Measurements from ENCODE around the gene RNASEH1.
"Not testable (repeated sequence)": the region's sequence is repeated elsewhere in the genome, so short reads cannot be mapped to it uniquely, and the experiment has no call there.

Gene RNASEH1

DNA sequence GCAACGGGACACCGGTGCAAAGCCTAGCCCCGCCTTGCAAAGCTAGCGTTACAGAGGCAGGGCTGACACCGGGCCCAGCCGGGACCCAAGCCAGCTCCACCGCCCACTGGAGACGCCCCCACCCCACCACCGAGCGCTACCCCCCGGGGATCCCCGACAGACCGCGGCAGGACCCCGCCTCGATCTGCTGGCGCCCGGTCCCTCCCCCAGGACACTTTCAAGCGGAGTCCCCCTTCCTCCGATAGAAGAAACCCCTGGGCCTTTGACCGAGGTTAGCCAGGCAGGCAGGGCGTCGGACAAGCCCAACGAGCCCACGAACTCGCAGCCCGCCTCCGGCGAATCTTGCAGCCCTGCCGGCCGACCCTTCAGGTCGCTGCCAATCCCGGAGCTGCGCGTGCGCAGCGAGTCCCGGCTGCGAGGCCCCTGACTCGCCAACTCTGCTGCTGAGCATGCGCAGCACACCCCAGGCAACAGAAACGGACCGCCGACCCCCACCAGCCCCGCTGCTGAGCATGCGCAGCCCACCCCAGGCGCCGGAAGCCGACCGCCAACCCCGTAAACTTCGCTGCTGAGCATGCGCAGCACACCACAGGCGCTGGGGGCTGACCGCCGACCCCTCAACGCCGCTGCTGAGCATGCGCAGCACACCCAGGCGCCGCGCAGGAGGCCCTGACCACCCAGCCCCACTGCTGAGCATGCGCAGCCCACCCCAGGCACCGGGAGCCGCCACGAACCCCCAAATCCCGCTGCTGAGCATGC, 39.5 kb downstream of the RNASEH1 start:
- peak; percentile 98 for DNase-seq (ENCODE audit: low spot score)

DNA sequence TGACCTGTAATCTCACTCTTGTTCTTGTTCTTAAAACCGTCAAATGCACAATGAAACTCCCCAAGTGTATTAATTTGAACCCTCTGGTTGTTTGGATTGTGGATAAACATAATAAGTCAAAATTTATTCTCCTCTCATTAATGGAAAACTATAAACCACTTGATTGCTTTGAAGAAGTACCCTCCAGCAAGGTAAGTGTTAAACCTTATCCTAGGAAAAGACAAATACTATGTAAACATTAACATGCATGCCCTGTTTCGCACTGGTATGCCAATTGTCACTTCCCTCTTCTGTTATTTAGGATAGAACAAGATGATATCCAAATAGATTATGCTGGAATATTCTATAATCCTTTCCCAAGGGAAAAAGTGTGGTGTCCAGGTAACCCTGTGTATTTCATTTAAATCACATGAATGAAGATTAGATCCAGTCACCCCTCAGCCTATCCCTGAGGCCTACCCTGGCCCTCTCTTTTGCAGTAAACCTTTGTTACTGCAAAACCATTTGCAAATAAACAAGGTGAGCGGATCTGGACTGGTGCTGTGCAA, 40.1 kb downstream of the RNASEH1 start:
- no peak for DNase-seq (ENCODE audit: low spot score)

DNA sequence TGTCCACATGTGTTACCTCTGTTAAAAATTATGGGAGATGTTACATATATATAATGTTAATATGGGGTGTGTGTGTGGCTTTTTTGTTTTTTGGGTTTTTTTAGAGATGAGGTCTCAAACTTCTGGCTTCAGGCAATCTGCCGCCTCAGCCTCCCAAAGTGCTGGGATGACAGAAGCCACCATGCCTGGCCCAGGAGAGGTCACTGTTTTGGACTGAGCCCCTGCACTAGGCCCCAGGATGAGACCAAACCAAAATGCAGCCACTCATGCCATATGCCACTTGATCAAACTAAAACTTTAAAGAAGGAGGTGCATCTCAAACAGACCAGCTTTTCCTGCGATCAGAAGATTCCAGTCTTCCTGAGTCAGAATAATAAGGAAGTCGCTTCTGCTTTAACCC, 41.3 kb downstream of the RNASEH1 start:
- DNase-seq (ENCODE audit: low spot score), result no peak

DNA sequence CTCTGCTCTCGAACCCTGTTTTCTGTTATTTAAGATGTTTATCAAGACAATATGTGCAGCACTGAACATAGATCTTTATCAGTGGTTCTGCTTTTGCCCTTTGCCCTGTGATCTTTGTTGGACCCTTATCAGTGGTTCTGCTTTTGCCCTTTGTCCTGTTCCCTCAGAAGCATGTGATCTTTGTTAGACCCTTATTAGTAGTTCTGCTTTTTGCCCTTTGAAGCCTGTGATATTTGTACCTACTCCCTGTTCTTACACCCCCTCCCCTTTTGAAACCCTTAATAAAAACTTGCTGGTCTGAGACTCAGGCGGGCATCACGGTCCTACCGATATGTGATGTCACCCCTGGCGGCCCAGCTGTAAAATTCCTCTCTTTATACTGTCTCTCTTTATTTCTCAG, 42.7 kb downstream of the RNASEH1 start:
- not testable (repeated sequence) for DNase-seq (ENCODE audit: low spot score)

DNA sequence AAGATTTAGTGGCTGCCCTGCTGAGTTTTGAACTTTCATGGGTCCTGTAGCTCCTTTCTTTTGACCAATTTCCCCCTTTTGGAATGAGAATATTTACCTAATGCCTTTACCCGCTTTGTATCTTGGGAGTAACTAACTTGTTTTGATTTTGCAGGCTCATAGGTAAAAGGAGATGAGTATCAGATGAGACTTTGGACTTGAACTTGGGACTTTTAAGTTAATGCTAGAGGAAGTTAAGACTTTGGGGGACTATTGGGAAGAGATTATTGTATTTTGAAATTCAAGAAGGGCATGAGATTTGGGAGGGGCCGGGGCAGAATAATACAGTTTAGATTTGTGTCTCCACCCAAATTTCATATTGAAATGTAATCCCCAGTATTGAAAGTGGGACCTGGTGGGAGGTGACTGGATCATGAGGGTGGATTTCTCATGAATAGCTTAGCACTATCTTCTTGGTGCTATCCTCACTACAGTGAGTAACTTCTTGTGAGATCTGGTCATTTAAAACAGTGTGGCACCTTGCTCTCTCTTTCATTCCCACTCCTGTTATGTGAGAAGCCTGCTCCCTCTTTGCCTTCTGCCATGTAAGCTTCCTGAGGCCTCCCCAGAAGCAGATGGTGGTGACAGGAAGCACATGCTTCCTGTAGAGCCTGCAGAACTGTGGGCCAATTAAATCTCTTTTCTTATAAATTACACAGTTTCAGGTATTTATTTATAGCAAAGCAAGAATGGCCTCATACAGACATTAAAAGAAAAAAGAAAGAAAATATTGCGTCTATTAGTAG, 44.9 kb downstream of the RNASEH1 start:
- DNase-seq (ENCODE audit: low spot score), result no peak

DNA sequence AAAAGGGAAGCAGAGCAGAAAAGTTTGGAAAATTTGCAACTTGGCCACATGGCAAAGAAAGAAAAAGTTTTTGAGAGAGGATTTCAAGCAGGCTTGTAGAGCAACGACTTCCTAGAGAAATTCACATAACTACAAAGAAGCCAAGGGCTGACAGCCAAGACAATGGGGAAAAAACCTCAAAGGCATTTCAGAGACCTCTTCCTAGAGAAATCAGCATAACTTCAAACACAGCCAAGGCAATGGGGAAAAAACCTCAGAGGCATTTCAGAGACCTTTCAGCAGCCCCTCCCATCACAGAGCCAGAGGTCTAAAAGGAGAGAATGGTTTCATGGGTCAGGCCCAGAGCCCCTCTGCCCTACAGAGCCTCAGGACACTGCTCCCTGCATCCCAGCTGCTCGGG, 46.0 kb downstream of the RNASEH1 start:
- DNase-seq (ENCODE audit: low spot score), result no peak

DNA sequence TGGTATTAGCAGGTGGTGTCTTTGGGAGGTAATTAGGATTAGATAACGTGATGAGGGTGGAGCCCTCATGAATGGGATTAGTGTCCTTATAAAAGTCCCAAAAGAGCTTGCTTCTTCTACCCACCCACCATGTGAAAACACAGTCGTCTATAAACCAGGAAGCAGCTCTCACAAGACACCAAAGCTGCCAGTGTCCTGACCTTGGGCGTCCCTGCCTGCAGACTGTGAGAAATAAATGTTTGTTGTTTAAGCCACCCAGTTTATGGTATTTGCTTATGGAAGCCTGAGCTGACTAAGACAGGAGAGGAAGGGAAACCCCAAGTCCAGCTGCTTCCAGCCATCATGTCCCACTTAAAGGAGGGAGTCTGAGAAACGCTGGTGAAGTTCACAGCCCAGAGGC, 52.4 kb downstream of the RNASEH1 start:
- no peak for DNase-seq (ENCODE audit: low spot score)

DNA sequence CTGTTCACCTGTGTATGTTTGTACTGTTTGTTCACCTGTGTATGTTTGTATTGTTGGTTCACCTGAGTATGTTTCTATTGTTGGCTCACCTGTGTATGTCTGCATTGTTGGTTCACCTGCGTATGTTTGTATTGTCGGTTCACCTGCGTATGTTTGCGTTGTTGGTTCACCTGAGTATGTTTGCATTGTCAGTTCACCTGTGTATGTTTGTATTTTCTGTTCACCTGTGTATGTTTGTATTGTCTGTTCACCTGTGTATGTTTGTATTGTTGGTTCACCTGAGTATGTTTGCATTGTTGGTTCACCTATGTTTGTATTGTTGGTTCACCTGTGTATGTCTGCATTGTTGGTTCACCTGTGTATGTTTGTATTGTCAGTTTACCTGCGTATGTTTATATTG, 53.4 kb downstream of the RNASEH1 start:
- no peak for DNase-seq (ENCODE audit: low spot score)

DNA sequence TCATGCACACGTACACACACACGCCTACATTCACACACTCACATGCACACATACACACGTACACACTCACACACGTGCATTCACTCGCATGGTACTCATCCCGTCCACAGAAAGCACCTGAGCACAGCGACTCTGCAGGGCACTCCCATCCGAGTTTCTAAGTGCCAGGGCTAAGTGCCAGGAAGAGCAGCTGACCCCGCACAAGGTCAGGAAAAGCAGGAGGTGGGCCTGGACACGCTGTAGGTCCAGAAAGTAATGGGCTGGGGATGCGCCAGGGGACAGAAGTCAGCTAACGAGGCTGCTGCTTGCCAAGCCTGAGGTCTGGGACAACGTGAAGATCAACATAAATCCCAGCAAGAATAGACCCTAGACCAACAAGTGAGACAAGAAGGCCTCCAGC, 54.6 kb downstream of the RNASEH1 start:
- DNase-seq (ENCODE audit: low spot score), result no peak

DNA sequence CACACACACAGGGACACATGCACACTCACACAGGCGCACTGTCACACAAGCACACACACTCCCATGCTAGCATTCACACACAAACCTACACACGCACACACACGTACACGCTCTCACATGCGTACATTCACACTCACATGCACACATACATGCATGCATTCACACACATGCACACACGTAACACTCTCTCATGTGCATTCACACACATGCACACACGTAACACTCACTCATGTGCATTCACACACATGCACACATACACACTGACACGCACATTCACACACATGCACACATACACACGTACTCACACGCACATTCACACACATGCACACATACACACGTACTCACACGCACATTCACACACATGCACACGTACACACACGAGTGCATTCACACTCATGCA, 55.1 kb downstream of the RNASEH1 start:
- DNase-seq (ENCODE audit: low spot score), result no peak

DNA sequence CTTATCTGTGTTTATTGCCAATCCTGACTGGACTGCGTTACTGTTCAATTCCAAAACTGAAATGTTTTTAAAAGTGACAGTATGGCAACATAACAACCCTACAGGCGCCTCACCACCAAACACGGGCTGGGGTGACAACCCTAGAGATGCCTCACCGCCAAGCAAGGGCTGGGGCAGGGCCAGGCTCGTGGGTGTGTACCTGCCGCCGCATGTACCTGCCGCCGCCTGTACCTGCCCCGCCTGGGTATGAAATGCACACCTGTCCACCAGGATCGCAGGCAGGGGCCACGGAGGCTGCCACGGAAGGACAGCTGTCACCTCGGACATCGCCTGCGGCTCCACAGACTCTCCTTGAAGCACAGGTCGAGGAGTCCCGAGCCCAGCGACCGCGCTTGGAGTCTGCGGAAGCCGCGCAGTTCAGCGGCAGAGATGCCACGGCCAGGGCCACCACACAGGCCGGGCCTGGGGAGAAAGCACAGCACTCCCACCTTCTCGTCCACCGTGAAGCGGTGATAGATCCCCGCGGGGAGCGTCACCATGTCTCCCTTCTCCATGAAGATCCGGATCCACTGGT, 57.7 kb downstream of the RNASEH1 start:
- DNase-seq (ENCODE audit: low spot score), result no peak

DNA sequence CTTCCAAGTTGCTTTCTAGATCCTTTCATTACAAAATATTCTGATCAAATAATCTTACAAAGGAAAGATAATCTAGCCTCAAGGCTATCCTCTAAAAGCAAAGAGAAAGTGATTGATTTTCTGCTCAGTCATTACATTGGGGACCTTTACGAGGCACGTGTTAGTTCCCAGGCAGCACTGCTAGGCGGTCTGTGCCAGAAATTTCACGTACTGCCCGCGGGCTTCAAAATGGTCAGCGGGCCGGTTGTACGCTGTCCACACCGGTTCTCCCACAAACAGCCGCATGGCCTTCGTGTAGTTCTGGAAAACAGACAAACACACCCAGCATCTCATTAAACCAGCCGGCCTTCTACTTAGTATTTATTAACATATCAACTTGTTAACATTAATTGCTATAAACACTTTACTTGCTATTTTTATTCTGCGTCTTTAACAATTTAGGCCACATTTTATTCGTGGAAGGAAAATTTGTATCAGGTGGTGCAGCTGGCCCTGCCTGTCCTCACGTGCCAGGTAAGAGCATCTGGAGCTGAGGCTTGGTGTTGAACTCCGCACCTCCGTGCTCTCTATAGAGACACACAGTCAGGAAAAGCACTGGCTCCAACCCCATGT, 59.2 kb downstream of the RNASEH1 start:
- no peak for DNase-seq (ENCODE audit: low spot score)

DNA sequence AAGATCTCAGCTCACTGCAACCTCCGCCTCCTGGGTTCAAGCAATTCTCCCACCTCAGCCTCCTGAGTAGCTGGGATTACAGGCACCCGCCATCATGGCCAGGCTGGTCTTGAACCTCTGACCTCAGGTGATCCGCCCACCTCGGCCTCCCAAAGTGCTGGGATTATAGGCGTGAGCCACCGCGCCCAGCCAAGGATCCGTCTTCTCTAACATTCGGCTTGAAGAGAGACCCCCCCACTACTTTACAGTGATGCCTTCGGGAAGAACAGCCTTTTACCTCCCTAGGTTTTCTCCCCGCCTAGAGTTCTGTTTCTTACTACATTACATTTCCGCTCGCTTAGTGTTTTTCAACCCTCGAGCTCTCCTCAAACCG, 61.4 kb downstream of the RNASEH1 start:
- DNase-seq (ENCODE audit: low spot score), result not testable (repeated sequence)

All from NAMALWA (cell line).